Lung microvascular endothelial cell (primary cell): ENCODE measurements around the gene LMLN. TPM values are rescaled to one million over a fixed set of nuclear protein-coding genes. Genes with fewer than 3 reads are reported as not detected.
"Not testable (repeated sequence)": the region's sequence is repeated elsewhere in the genome, so short reads cannot be mapped to it uniquely, and the experiment has no call there.

Source experiments
- DNase-seq, 2 donors: peaks; one replicate each; pipeline versions ENCODE4 v3.0.0 to v3.0.0-alpha.2; 2010; ENCODE audit warnings: low read depth in 2 of 2
- total RNA-seq: library from RNA; depleted of rRNA; stranded (reverse); fragments of >200 nt; gene quantifications from 2 replicates; pipeline ENCODE4 v1.2.1, GENCODE V29; 2014

The LMLN gene
- total RNA-seq, 1 donor from 2014 or later: 2.6 TPM

DNA sequence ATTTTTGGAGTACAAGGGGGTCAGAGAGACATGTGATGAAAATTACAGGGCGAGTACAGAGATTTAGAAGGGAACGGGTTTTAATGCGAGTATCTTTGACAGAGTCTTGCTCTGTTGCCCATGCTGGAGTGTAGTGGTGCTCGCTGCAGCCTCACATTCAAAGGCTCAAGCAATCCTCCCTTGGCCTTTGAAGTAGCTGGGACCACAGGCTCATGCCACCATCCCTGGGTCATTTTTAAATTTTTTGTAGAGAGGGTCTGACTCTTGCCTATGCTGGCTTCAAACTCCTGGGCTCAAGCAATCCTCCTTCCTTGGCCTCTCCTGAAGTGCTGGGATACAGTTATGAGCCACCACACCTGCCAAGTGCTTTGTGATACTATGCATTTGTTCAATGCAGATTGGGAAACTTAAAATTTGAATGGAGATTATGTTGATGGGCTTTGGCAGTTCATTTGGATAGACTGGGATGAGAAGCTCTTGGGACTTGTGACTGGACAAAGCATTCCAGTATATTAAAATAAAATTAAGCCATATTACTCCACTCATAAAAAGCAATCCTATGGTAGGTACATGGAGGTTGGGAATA is 4.0 kb upstream of the LMLN start:
- no peak for DNase-seq

DNA sequence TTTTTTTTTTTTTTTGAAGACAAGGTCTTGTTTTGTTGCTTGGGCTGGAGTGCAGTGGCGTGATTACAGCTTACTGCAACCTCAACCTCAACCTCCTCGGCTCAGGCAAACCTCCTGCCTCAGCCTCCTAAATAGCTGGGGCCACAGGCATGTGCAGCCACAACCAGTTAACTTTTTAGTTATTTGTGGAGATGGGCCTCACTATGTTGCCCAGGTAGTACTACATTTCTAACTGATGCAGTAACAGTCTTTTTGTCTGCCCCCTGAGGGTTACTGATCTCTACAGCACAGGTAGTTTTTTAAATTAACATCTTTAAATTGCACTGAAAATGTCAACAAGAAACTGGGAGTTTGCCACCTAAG is 3.4 kb upstream of the LMLN start:
- no peak for DNase-seq

DNA sequence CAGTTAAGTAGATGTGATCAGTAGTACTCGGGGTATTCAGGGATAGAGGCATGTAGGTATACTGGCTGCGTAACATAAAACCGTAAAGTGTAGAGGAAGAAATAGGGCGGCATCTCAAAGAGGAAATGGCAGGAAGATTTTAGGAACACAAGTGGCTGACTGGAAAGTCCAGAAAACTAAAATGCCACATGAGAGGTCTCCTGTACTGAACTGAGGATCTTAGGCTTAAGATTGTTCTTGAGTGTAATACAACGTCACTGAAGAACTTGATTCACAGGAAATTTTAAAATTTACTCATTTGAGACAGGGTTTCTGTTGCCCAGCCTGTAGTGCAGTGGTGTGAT is 2.3 kb upstream of the LMLN start:
- DNase-seq: no peak

DNA sequence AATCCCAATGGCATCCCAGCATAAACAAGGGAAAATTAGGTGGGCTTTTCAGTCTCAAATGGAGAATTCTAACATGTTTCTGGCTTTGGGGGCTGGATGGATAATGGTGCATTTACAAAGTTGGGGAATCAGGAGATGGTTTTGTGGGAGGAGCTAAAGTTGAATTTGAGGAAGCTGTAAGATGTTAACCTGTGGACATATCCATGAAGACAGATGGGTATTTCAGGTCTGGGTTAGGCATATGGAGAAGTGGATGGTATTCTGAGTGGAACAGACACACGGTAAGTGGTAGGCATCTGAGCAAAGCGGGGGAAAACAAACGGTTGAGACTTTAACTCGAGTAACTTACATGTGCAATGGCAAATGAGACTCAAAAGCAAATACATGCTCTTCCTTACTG is 1.7 kb upstream of the LMLN start:
- DNase-seq: no peak

DNA sequence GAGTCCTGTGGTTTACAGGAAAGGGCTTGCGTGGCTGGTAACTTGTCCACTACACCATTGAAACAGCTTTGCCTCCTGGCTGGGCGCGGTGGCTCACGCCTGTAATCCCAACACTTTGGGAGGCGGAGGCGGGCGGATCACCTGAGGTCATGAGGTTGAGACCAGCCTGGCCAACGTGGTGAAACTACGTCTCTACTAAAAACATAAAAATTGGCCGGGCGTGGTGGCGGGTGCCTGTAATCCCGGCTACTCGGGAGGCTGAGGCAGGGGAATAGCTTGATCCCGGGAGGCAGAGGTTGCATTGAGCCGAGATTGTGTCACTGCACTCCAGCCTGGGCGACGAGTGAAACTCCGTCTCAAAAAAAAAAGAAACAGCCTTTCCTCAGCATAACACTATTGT is 1.2 kb upstream of the LMLN start:
- DNase-seq: not testable (repeated sequence)

DNA sequence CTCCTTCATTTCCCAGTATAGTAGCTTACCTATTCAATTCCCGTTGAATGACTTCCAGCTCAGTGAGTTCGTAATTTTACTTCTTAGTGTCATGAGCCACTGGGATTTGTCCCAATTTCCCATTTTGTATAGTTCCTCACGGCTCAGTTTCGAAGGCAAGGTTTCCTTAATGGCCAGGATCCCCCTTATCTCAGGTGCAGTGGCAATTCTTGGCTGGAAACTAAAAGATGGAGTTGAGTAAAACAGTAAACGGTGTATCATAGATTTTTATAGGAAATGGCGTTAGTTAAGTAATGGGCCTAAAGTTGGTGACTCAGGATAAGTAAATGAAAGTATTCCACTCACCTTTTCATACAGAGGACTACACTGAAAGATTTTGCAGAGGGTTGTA is 522 bp upstream of the LMLN start:
- no peak for DNase-seq

DNA sequence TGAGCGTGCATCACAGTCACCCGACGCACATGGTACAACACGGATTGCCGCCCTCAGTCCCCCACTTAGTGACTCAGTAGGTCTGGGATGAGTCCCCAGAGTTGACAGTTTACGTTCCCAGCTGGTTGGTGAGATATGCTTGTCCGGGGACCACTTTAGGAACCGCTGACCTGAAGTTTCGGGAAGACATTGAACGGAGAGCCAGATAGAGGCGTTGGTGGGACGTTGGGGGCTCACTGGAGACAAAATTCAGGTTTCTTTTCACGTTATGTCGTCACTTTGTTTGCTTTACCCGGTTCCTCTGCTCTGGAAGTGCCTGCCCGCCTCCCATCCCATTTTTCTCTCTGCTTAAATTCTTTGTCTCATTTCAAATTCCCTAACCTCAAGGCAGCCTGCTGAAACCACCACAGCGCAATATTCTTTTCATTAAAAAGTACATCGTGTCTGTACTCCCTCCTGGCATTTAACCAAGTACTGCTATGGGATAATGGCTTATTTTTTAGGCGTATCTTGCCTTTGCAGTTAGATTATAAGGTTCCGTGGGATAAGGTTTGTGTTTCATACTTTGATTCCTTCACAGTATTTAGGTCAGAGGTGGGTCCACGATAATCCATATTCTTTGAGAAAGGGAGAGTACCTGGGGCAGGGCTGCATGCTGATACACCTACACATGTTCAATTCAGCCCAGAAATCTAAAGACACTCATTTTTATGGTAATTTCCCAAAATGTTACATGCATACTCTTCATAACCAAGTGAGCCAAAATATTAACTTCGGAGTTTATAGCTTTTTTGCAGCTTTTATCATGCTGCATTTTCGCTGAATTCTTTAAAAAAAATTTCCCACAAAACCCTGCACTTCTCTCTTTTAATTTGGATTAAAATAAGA is 921 bp downstream of the LMLN start:
- no peak for DNase-seq

DNA sequence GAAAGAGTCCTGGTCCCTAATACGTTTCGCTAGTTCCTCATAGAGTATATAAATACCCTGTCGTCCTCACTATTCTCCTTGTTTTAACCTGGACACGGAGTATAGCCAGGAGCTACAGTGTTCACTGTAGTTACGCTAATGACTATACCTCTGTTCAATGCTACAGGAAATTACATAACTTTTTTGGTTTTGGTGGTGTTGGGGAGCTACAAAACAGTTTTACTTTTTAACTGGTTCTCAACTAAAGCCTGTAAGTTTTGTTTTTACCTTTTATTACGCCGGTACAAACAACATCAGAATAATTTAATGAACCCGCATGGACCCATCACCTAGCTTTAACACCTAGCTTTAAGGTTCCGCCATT is 1.5 kb downstream of the LMLN start:
- no peak for DNase-seq

DNA sequence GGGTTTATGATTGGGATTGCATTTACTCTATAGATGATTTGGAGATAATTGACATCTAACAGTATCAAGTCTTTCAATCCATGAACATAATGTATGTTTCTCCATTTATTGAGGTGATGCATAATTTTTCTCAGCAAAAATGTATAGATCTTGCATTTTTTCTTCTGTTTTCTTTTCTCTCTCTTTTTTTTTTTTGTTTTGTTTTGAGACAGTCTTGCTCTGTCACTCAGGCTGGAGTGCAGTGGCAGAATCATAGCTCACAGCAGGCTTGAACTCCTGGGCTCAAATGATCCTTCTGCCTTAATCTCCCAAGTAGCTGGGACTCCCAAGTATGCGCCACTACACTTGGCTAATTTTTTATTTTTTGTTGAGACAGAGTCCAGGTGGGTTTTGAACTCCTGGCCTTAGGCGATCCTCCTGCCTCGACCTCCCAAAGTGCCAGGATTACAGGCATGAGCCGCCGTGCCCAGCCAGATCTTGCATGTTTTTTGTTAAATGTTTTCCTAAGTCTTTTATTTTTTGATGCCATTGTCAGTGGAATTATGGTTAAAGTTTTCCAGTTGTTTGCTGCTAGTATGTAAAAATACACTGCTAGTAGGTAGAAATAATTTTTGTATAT is 3.1 kb downstream of the LMLN start:
- no peak for DNase-seq

DNA sequence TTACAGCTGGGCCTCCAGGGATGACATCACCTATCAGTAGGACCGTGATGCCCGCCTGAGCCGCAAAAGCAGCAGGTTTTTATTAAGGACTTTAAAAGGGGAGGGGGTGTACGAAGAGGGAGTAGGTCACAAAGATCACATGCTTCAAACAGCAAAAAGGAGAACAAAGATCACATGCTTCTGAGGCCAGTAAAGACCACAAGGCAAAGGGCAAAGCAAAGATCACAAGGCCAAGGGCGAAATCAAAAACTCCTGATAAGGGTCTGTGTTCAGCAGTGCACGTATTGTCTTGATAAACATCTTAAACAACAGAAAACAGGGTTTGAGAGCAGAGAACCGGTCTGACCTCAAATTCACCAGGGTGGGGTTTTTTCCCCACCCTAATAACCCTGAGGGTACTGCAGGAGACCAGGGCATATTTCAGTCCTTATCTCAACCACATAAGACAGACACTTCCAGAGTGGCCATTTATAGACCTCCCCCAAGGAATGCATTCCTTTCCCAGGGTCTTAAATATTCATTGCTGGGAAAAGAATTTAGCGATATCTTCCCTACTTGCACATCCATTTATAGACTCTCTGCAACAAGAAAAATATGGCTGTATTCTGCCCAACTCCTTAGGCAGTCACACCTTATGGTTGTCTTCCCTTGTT is 7.4 kb downstream of the LMLN start:
- DNase-seq: not testable (repeated sequence)

DNA sequence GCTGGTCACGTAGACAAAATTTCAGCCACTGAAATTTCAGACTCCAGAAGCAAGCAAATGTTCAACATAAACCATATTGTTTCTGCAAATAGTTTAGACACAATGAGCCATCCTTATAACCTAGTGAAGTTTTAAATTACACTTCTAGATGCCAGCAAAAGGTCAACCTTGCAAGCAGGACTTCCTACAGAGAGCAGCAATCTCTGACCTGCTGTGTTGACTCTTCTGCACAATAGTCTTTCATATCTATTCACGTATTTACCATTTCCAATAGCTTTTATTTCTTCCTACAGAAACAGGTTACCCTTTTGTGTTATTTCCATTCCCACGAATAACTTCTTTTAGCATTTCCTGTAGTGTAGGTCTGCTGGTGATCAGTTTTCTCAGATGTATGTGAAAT is 10.6 kb downstream of the LMLN start:
- DNase-seq: no peak

DNA sequence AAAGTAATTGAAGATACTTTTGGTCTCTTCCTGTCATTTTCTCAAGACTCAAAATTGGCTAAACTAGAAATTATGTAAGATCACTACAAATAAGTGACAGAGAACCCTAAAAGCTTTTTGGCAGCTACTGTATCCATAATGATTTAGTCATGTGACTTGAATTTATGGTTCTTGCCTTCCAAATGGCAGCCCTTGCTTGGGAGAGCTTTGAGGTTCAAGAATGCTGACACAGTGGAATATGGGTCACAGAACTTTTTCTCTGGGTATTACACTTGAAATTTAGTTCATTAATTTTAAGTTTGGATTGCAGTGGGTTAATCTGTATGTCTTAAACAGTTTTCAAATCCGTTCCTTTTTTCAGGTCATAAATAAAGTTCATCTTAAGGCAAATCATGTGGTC is 14.0 kb downstream of the LMLN start:
- no peak for DNase-seq

DNA sequence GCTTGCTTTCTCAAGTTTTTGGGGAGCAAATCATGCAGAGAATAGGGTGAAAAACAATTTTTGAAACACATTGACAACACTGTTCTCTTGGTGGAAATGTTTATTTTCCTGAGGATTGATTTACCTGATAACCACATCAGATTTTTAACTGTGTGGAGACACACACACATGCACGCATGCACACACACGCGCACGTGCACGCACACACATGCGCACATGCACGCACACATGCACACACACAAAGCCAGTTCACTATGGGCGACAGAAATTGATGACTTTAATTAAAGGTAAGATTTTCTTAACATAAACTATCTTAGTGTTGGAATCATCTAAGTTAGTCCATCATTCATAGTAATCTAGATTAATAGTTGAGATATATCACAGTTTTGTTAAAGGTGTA is 15.3 kb downstream of the LMLN start:
- DNase-seq: no peak

DNA sequence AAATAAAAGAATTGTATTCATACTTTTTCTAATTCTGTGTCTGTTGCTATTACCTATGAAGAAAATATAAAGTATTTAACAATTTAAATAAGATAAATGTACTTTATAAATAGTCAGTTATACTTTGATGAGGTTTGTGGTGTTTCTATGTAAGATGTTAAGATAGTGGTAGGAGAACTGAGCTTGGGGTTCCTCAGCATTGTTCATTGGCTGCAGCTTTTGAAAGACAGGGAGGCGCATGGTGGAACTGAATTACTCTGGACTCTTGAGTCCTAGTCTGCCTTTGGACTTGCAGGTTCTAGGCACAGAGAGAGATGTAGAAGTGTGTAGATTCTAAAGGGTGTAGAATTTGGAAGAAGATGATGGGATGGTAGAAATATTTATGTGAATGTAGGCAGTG is 23.1 kb downstream of the LMLN start:
- no peak for DNase-seq

DNA sequence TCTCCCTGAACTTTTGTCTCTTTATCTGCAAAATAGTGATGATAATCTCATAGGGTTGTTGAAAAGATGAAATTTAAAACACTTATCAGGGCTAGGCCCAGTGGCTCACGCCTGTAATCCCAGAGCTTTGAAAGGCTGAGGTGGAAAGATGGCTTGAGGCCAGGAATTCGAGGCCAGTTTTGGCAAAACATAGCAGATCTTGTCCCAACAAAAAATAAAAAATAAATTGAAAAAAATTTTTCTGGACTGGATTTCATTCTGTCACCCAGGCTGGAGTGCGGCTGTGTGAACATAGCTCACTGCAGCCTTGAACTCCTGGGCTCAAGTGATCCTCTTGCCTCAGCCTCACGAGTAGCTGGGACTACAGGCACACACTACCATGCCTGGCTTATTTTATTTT is 29.6 kb downstream of the LMLN start:
- DNase-seq: peak in 1 of 2 donors; percentile 86

DNA sequence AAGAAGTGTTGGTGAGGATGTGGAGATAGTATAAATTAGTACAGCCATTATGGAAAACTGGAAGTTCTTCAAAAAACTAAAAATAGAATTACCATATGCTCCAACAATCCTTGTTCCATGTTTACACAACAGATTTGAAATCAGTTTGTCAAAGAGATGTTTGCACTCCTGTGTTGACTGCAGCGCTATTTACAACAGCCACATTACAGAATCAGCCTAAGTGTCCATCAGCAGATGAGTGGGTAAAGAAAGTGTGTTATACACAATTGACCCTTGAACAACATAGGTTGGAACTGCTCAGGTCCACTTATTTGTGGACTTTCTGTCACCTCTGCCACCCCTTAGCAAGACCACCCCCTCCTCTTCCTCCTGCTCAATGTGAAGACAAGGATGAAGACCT is 34.7 kb downstream of the LMLN start:
- no peak for DNase-seq

DNA sequence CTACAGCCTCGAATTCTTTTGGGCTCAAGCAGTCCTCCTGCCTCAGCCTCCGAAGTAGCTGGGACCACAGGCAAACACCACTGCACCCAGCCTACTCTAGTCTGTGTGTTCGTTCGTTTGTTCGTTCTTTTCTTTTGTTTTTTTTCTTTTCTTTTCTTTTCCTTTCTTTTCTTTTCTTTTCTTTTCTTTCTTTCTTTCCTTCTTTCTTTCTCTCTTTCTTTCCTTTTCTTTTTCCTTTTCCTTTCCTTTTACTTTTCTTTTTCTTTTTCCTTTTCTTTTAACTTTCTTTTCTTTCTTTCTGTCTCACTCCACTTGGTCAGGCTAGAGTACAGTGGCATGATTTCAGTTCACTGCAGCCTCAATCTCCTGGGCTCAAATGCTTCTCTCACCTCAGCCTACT is 36.8 kb downstream of the LMLN start:
- DNase-seq: no peak

DNA sequence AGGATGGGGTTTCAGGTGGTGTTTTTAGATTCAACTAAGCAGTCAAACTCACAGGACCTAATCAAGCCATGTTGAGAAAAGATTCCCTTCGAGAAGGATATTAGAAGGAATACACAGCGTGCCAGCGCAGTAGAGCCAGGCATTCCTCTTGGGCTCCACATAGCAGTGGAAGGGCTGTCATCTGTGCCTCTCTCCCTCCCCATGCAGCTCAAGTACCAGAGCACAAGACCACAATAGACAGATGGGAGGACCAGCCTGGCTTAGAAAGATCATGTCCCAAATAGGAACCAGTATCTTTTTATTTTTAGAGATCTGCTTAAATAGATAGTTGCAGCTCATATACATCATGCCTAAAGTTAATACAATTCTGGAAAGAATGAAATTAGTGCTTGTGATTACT is 37.9 kb downstream of the LMLN start:
- no peak for DNase-seq

DNA sequence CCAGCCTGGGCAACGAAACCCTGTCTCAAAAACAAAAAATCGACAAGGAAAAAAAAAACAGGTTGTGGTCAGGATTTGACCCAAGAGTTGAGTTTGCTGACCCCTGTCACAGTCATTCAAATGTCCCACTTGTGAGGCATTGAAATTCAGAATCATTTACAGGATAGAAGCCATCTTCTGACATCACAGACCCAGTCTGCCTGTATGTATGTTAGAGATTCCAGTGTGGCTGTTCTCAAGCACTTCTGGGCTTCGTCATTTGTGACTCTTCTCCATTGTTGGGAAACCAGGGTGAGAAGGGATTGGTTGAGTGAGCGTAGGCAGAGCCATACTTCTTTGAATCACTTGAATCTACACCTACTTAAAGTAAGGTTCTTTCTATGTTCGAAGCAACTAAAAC is 57.1 kb downstream of the LMLN start:
- no peak for DNase-seq

DNA sequence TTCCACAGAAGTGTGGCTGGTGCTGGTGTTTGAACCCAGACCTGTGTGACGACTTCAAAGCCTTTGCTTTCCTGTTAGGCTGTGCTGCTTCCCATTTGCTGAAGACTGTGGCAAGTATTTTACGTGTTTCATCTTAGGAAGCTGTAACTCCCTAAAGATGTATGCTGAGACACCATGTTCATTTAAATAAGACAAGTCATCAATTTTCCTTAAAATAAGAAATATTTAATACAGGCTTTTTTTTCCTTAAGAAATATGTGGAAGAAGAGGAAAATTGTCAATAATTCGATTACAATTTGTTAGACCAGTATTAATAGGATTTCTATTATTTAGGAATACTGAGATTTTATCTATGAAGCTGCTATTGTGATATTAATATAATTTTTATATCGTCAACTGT is 58.4 kb downstream of the LMLN start:
- no peak for DNase-seq

DNA sequence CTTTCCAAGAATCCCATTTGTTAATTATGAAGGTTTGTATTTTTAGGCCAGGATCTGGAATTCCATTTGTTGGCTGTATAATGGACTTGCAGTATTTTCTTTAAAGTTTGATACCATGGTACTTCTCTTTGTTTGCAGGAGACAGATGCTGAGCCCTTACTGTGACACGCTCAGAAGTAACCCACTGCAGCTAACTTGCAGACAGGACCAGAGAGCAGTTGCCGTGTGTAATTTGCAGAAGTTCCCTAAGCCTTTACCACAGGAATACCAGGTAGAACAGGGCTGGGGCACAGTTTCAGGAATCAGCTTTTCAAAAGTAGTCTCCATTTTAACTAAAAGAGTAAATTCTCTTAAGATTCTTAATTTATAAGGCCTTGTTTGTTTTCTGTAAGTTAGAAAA is 59.1 kb downstream of the LMLN start:
- no peak for DNase-seq

DNA sequence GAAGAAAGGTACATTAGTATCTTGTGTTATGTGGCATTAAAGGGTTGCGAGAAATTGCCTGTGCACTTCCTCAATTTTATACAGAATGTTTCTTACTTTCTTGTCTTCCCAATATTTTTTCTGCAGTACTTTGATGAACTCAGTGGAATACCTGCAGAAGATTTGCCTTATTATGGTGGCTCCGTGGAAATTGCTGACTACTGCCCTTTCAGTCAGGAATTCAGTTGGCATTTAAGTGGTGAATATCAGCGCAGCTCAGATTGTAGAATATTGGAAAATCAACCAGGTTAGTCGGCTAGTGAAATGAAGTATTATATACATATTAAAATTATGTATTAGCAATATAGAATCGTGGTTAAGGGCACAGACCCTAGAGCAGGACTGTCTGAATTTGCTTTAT is 61.3 kb downstream of the LMLN start:
- no peak for DNase-seq

DNA sequence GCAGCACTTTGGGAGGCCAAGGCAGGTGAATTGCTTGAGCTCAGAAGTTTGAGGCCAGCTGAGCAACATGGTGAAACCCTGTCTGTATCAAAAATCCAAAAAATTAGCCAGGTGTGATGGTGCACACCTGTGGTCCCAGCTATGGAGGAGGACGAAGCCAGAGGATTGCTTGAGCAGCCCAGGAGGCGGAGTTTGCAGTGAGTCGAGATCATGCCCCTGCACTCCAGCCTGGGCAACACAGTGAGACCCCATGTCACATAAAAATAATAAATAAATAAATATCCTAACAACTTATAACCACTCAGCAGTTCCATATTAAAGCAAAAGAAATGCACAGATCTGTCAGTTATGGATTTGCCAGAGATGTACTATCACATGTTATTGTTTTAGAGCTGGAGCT is 62.6 kb downstream of the LMLN start:
- DNase-seq: no peak
